Body of pancreas (tissue), 4 donors: ENCODE data around the gene STOML1. TPM values are rescaled to one million over a fixed set of nuclear protein-coding genes. Genes with fewer than 3 reads are reported as not detected.

Experiments used
- ATAC-seq: fragments of 150-250 bp; one replicate; pipeline ENCODE4 v1.9.1; 2016
- DNase-seq, 4 donors: peaks; one replicate each; pipeline ENCODE4 v3.0.0-alpha.2; 2019
- H3K27ac ChIP-seq, 4 donors: fragments of 200-600 bp; sonication (generic); 1 replicate in 3 of 4; 2 replicates in 1 of 4; pipeline versions ENCODE4 v1.5.1 to v1.6.1; 2016 to 2019; ENCODE audit warnings: mild to moderate bottlenecking in 1 of 4, mixed read lengths in 1 of 4, moderate library complexity in 1 of 4
- H3K27me3 ChIP-seq, 2 donors: fragments of 200-600 bp; sonication (generic); one replicate each; pipeline ENCODE4 v1.6.0; 2016; ENCODE audit warnings: mild to moderate bottlenecking in 1 of 2
- H3K36me3 ChIP-seq, 2 donors: fragments of 200-600 bp; sonication (generic); replicated peaks in 1 of 2; 2 replicates each; pipeline ENCODE4 v1.5.1; 2016; ENCODE audit warnings: low read depth in 2 of 2; ENCODE audit not compliant: insufficient read depth in 1 of 2
- H3K4me1 ChIP-seq: fragments of 200-600 bp; sonication (generic); one replicate; pipeline ENCODE4 v1.6.0; 2016
- H3K4me3 ChIP-seq, 2 donors: fragments of 200-600 bp; sonication (generic); 1 replicate in 1 of 2; 2 replicates in 1 of 2; pipeline ENCODE4 v1.5.1; 2016 to 2019
- H3K9me3 ChIP-seq, 3 donors: fragments of 200-600 bp; sonication (generic); 1 replicate in 2 of 3; 2 replicates in 1 of 3; pipeline ENCODE4 v1.5.1; 2016
- CTCF ChIP-seq, 7 experiments: fragments of 450-650 bp in 4 of 7; fragments of 200-600 bp in 3 of 7; sonication (generic) in 3 of 7; IDR thresholded peaks; one replicate each; pipeline ENCODE4 v1.5.1; 2016 to 2019; ENCODE audit warnings: antibody characterized with exemption in 7 of 7
- POLR2A ChIP-seq, 3 donors: fragments of 450-650 bp; IDR thresholded peaks; one replicate each; pipeline ENCODE4 v1.6.1; 2016; ENCODE audit warnings: antibody characterized with exemption in 3 of 3, mild to moderate bottlenecking in 2 of 3
- WGBS, 2 donors: methylation state at CpG; one replicate each; pipeline ENCODE4 v1.1.5; 2017; 5-methylcytosine and 5-hydroxymethylcytosine counted together
- intact Hi-C: fragments of 100-400 bp; cut with DNase I; formaldehyde crosslinking; loops from one replicate; pipeline ENCODE4 v1.15.1; 2023
- total RNA-seq, 2 donors: library from RNA; depleted of rRNA; stranded (reverse); fragments of >200 nt; gene quantifications; one replicate each; pipeline ENCODE4 v1.1.0, GENCODE V29; 2016

STOML1 gene
- total RNA-seq, 2 donors from 2014 or later, result 6.0 to 10.2 TPM

GRCh38 chr15:73936181-73936580 lies 55.9 kb downstream of the STOML1 start:
- ATAC-seq (no peak), DNase-seq (peak in 1 of 4 donors; percentile 28)
- no peak overlapping the region for H3K27ac ChIP-seq
- intact Hi-C loops, result no loop called here
- H3K4me1 ChIP-seq, result peaks cover 27% of the 10 kb centered on the region
- WGBS, 2 donors, result 42 to 88% methylated on average over 4 to 5 of the region's 5 CpGs
- H3K27me3 ChIP-seq, result no peaks in the 10 kb centered on the region
- no peak overlapping the region for H3K4me3 ChIP-seq
- TF ChIP-seq POLR2A (IDR thresholded peaks at IDR 0.05) (no peak), CTCF (IDR thresholded peaks at IDR 0.05) (no peak)
- no peaks in the 10 kb centered on the region for H3K9me3 ChIP-seq
- no peaks in the 10 kb centered on the region for H3K36me3 ChIP-seq

- no peak overlapping the region for H3K4me3 ChIP-seq
- intact Hi-C loops, result no loop called here
- H3K36me3 ChIP-seq, result no peaks in the 10 kb centered on the region
- no peak for DNase-seq
- no peak overlapping the region for H3K27ac ChIP-seq
- no peak for ATAC-seq
- TF ChIP-seq POLR2A (IDR thresholded peaks at IDR 0.05) (no peak), CTCF (IDR thresholded peaks at IDR 0.05) (no peak)
- 95 to 100% methylated on average over 4 of the region's 4 CpGs for WGBS, 2 donors
- no peaks in the 10 kb centered on the region for H3K27me3 ChIP-seq
- H3K9me3 ChIP-seq, result no peaks in the 10 kb centered on the region
- H3K4me1 ChIP-seq, result peaks cover 27% of the 10 kb centered on the region
These were observed 56.5 kb downstream of the STOML1 start for GRCh38 chr15:73935547-73935946.

GRCh38 chr15:73934281-73934680 lies 57.8 kb downstream of the STOML1 start:
- Histone ChIP-seq H3K27me3 (no peaks in the 10 kb centered on the region), H3K27ac (peak overlapping the region in 3 of 4 donors; percentile 51 to 74 (median 68)), H3K4me3 (no peak overlapping the region), H3K36me3 (no peaks in the 10 kb centered on the region), H3K4me1 (peaks cover 28% of the 10 kb centered on the region), H3K9me3 (no peaks in the 10 kb centered on the region)
- TF ChIP-seq POLR2A (IDR thresholded peaks at IDR 0.05), result peak in 2 of 3 donors; percentile 1 to 41
- no peak for TF ChIP-seq CTCF (IDR thresholded peaks at IDR 0.05)
- ATAC-seq, result peak; percentile 85
- 29 to 30% methylated on average over 5 to 7 of the region's 7 CpGs for WGBS, 2 donors
- peak; percentile 70 to 91 (median 78) for DNase-seq
- intact Hi-C loops, result no loop called here

- DNase-seq, result no peak
- no peaks in the 10 kb centered on the region for H3K9me3 ChIP-seq
- 73 to 78% methylated on average over 6 of the region's 6 CpGs for WGBS, 2 donors
These were observed 59.5 kb downstream of the STOML1 start for GRCh38 chr15:73932381-73933191.

More at GRCh38 chr15:73932381-73933191, 59.5 kb downstream of the STOML1 start:
- Histone ChIP-seq H3K36me3 (no peaks in the 10 kb centered on the region), H3K4me1 (peaks cover 42% of the 10 kb centered on the region), H3K27me3 (no peaks in the 10 kb centered on the region), H3K4me3 (no peak overlapping the region), H3K27ac (no peak overlapping the region)
- no peak for ATAC-seq
- intact Hi-C loops, result no loop called here
- TF ChIP-seq POLR2A (IDR thresholded peaks at IDR 0.05) (no peak), CTCF (IDR thresholded peaks at IDR 0.05) (no peak)
